ENCODE results near the gene PCDHA1.

Gene PCDHA1

GRCh38 chr5:140926443-140927227, 140.7 kb downstream of the PCDHA1 start:
- H3K9me3 ChIP-seq (ENCODE audit: control insufficient read depth, low read length) = no peaks in the 10 kb centered on the region
- H3K36me3 ChIP-seq (ENCODE audit: control insufficient read depth, insufficient read depth, low read length) = no peaks in the 10 kb centered on the region
- H3K27me3 ChIP-seq (ENCODE audit: control insufficient read depth, insufficient read depth, low read length) = peaks cover 31% of the 10 kb centered on the region
- peak overlapping the region; percentile 45 for H3K4me3 ChIP-seq (ENCODE audit: low read length)
- peaks cover 7% of the 10 kb centered on the region for H3K4me1 ChIP-seq (ENCODE audit: control insufficient read depth, insufficient read depth, low read length)
- H3K9ac ChIP-seq (ENCODE audit: low read length) = no peak overlapping the region

GRCh38 chr5:140927228-140927573, 141.3 kb downstream of the PCDHA1 start:
- no peaks in the 10 kb centered on the region for H3K36me3 ChIP-seq (ENCODE audit: control insufficient read depth, insufficient read depth, low read length)
- H3K27me3 ChIP-seq (ENCODE audit: control insufficient read depth, insufficient read depth, low read length) = peaks cover 31% of the 10 kb centered on the region
- H3K9ac ChIP-seq (ENCODE audit: low read length) = no peak overlapping the region
- no peaks in the 10 kb centered on the region for H3K9me3 ChIP-seq (ENCODE audit: control insufficient read depth, low read length)
- peak overlapping the region; percentile 45 for H3K4me3 ChIP-seq (ENCODE audit: low read length)
- H3K4me1 ChIP-seq (ENCODE audit: control insufficient read depth, insufficient read depth, low read length) = peaks cover 7% of the 10 kb centered on the region

- Histone ChIP-seq H3K27me3 (ENCODE audit: control insufficient read depth, insufficient read depth, low read length) (no peaks in the 10 kb centered on the region), H3K4me3 (ENCODE audit: low read length) (no peak overlapping the region), H3K4me1 (ENCODE audit: control insufficient read depth, insufficient read depth, low read length) (no peaks in the 10 kb centered on the region), H3K9me3 (ENCODE audit: control insufficient read depth, low read length) (no peaks in the 10 kb centered on the region), H3K9ac (ENCODE audit: low read length) (no peak overlapping the region), H3K36me3 (ENCODE audit: control insufficient read depth, insufficient read depth, low read length) (no peaks in the 10 kb centered on the region)
These were observed 149.1 kb downstream of the PCDHA1 start for GRCh38 chr5:140934964-140935606.

- Histone ChIP-seq H3K9me3 (ENCODE audit: control insufficient read depth, low read length) (no peaks in the 10 kb centered on the region), H3K4me1 (ENCODE audit: control insufficient read depth, insufficient read depth, low read length) (no peaks in the 10 kb centered on the region), H3K4me3 (ENCODE audit: low read length) (no peak overlapping the region), H3K36me3 (ENCODE audit: control insufficient read depth, insufficient read depth, low read length) (no peaks in the 10 kb centered on the region), H3K27me3 (ENCODE audit: control insufficient read depth, insufficient read depth, low read length) (no peaks in the 10 kb centered on the region), H3K9ac (ENCODE audit: low read length) (no peak overlapping the region)
These were observed 160.6 kb downstream of the PCDHA1 start for GRCh38 chr5:140946578-140946977.

DNA sequence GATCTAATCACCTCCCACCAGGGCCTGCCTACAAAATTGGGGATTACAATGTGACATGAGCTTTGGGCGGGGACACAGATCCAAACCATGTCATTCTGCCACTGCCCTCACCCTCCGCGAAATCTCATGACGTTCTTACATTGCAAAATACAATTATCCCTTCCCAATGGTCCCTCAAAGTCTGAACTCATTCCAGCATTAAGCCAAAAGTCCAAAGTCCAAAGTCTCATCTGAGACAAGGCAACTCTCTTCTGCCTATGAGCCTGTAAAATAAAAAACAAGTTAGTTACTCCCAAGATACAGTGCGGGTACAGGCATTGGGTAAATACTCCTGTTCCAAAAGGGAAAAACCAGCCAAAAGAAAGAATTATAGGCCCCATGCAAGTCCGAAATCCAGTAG, 165.7 kb downstream of the PCDHA1 start:
- H3K9ac ChIP-seq (ENCODE audit: low read length) = no peak overlapping the region
- no peak overlapping the region for H3K4me3 ChIP-seq (ENCODE audit: low read length)
- H3K9me3 ChIP-seq (ENCODE audit: control insufficient read depth, low read length) = no peaks in the 10 kb centered on the region
- no peaks in the 10 kb centered on the region for H3K36me3 ChIP-seq (ENCODE audit: control insufficient read depth, insufficient read depth, low read length)
- H3K27me3 ChIP-seq (ENCODE audit: control insufficient read depth, insufficient read depth, low read length) = no peaks in the 10 kb centered on the region
- H3K4me1 ChIP-seq (ENCODE audit: control insufficient read depth, insufficient read depth, low read length) = no peaks in the 10 kb centered on the region

DNA sequence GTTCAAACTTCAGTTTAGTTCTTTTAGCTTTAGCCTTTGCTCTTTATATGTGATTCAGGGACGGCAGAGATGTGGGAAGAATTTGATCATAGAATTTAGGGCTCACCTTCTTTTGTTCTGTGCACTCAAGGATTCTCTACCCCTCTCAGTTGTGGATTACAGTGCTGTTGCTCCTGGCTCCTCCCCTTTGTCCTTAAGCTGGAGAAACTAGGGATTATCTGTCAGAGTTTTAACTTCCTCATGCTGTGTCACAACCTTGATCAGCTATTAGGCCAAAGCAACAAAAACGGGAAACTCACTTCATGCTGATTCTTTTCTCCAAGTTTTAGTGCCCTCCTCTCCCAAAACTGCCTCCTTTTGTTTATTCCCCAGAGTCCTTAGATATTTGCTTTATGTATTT, 167.3 kb downstream of the PCDHA1 start:
- H3K36me3 ChIP-seq (ENCODE audit: control insufficient read depth, insufficient read depth, low read length) = no peaks in the 10 kb centered on the region
- H3K27me3 ChIP-seq (ENCODE audit: control insufficient read depth, insufficient read depth, low read length) = no peaks in the 10 kb centered on the region
- H3K4me3 ChIP-seq (ENCODE audit: low read length) = no peak overlapping the region
- H3K4me1 ChIP-seq (ENCODE audit: control insufficient read depth, insufficient read depth, low read length) = no peaks in the 10 kb centered on the region
- no peak overlapping the region for H3K9ac ChIP-seq (ENCODE audit: low read length)
- H3K9me3 ChIP-seq (ENCODE audit: control insufficient read depth, low read length) = no peaks in the 10 kb centered on the region

DNA sequence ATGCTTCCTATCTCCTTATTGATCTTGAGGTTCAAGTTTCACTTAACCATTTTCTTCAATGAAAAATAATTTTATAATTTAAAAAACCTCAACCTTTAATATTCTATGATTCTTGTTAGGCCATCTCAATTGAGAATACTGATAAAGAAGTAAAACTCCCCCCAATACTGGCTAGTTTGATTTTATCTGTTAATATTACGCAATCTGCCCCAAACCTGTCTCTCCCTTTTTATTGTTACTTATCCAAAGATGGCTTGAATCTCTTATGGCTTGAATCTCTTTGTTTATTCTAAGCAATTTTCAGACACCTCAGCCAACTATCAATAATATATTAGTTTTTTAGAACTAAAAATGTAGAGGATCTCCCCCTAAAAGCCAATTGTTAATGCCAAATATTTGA, 176.2 kb downstream of the PCDHA1 start:
- H3K4me3 ChIP-seq (ENCODE audit: low read length) = no peak overlapping the region
- no peak overlapping the region for H3K9ac ChIP-seq (ENCODE audit: low read length)
- peaks cover 14% of the 10 kb centered on the region for H3K27me3 ChIP-seq (ENCODE audit: control insufficient read depth, insufficient read depth, low read length)
- peaks cover 1% of the 10 kb centered on the region for H3K4me1 ChIP-seq (ENCODE audit: control insufficient read depth, insufficient read depth, low read length)
- H3K9me3 ChIP-seq (ENCODE audit: control insufficient read depth, low read length) = no peaks in the 10 kb centered on the region
- no peaks in the 10 kb centered on the region for H3K36me3 ChIP-seq (ENCODE audit: control insufficient read depth, insufficient read depth, low read length)

- no peaks in the 10 kb centered on the region for H3K36me3 ChIP-seq (ENCODE audit: control insufficient read depth, insufficient read depth, low read length)
- H3K4me3 ChIP-seq (ENCODE audit: low read length) = no peak overlapping the region
- no peaks in the 10 kb centered on the region for H3K9me3 ChIP-seq (ENCODE audit: control insufficient read depth, low read length)
- peaks cover 3% of the 10 kb centered on the region for H3K4me1 ChIP-seq (ENCODE audit: control insufficient read depth, insufficient read depth, low read length)
- H3K9ac ChIP-seq (ENCODE audit: low read length) = no peak overlapping the region
- peaks cover 30% of the 10 kb centered on the region for H3K27me3 ChIP-seq (ENCODE audit: control insufficient read depth, insufficient read depth, low read length)
These were observed 178.4 kb downstream of the PCDHA1 start for GRCh38 chr5:140964356-140964755.

DNA sequence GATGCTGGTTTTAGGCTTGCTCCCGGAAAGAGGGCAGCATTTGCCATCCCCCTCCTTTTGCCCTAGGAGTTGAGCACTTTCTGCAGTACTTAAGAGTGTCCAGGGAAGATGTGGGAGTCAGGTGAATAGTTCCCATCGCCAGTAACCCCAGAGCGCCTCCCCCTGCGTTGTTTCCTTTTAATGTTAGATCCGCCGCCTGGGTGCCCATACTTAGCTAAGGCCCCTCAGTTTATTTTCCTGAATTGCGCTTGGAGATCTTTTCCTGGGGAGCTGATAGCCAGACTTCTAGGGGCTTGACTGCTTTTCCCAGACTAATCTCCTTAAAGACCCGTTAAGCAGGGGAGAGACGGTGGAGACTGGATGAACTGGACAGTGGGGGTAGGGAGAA, 180.0 kb downstream of the PCDHA1 start:
- Histone ChIP-seq H3K27me3 (ENCODE audit: control insufficient read depth, insufficient read depth, low read length) (peaks cover 30% of the 10 kb centered on the region), H3K9ac (ENCODE audit: low read length) (peak overlapping the region; percentile 34), H3K36me3 (ENCODE audit: control insufficient read depth, insufficient read depth, low read length) (no peaks in the 10 kb centered on the region), H3K9me3 (ENCODE audit: control insufficient read depth, low read length) (no peaks in the 10 kb centered on the region), H3K4me3 (ENCODE audit: low read length) (no peak overlapping the region), H3K4me1 (ENCODE audit: control insufficient read depth, insufficient read depth, low read length) (peaks cover 3% of the 10 kb centered on the region)

GRCh38 chr5:140966293-140967225, 180.6 kb downstream of the PCDHA1 start, which contains the start of gene PCDHAC2:
Gene PCDHAC2, plus strand, starts transcription at chr5:140966476. Its CDS starts 291 bp downstream, at chr5:140966767.
- Histone ChIP-seq H3K9ac (ENCODE audit: low read length) (peak within 1 kb of the TSS; percentile 34), H3K27me3 (ENCODE audit: control insufficient read depth, insufficient read depth, low read length) (peaks cover 30% of the 10 kb centered on the region), H3K4me1 (ENCODE audit: control insufficient read depth, insufficient read depth, low read length) (peaks cover 3% of the 10 kb centered on the region), H3K4me3 (ENCODE audit: low read length) (no peak within 1 kb of the TSS), H3K36me3 (ENCODE audit: control insufficient read depth, insufficient read depth, low read length) (no peaks in the 10 kb centered on the region), H3K9me3 (ENCODE audit: control insufficient read depth, low read length) (no peaks in the 10 kb centered on the region)

DNA sequence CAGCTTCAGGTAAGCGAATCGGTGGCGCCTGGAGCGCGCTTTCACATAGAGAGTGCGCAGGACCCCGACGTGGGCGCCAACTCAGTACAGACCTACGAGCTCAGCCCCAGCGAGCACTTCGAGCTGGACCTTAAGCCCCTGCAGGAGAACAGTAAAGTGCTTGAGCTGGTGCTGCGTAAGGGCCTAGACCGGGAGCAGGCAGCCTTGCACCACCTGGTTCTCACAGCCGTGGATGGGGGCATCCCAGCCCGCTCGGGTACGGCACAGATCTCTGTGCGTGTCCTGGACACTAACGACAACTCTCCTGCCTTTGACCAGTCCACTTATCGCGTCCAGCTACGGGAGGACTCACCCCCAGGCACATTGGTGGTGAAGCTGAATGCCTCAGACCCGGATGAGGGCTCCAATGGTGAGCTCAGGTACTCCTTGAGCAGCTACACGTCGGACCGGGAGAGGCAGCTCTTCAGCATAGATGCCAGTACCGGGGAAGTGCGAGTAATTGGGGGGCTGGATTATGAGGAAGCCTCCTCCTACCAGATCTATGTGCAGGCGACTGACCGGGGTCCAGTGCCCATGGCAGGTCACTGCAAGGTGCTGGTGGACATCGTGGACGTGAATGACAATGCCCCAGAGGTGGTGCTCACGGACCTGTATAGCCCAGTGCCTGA, 181.4 kb downstream of the PCDHA1 start:
- Histone ChIP-seq H3K27me3 (ENCODE audit: control insufficient read depth, insufficient read depth, low read length) (peaks cover 30% of the 10 kb centered on the region), H3K9ac (ENCODE audit: low read length) (no peak overlapping the region), H3K36me3 (ENCODE audit: control insufficient read depth, insufficient read depth, low read length) (no peaks in the 10 kb centered on the region), H3K9me3 (ENCODE audit: control insufficient read depth, low read length) (no peaks in the 10 kb centered on the region), H3K4me1 (ENCODE audit: control insufficient read depth, insufficient read depth, low read length) (peaks cover 3% of the 10 kb centered on the region), H3K4me3 (ENCODE audit: low read length) (no peak overlapping the region)

Measured in mucosa of stomach (tissue), 1 donor.